Urinary bladder (tissue), 4 donors: ENCODE data around the gene FOXJ2. TPM values are rescaled to one million over a fixed set of nuclear protein-coding genes. Genes with fewer than 3 reads are reported as not detected.
"Not testable (repeated sequence)": the region's sequence is repeated elsewhere in the genome, so short reads cannot be mapped to it uniquely, and the experiment has no call there.

ENCODE experiments used
- DNase-seq: peaks from one replicate; pipeline ENCODE4 v3.0.0-alpha.2; 2015; ENCODE audit errors: extremely low spot score
- H3K27ac ChIP-seq: one replicate; pipeline ENCODE4 v1.5.1; 2013; ENCODE audit warnings: low read depth, mild to moderate bottlenecking, moderate library complexity
- H3K36me3 ChIP-seq: one replicate; pipeline ENCODE4 v1.6.1; 2013; ENCODE audit warnings: mild to moderate bottlenecking, moderate library complexity; ENCODE audit not compliant: insufficient read depth
- H3K4me1 ChIP-seq: one replicate; pipeline ENCODE4 v1.6.1; 2013; ENCODE audit warnings: mild to moderate bottlenecking, moderate library complexity; ENCODE audit not compliant: insufficient read depth
- H3K4me3 ChIP-seq: one replicate; pipeline ENCODE4 v1.5.1; 2013; ENCODE audit warnings: low read depth, low read length
- WGBS: extraction: QIAGEN DNeasy Blood & Tissue Kit; methylation state at CpG from one replicate; pipeline ENCODE4 v1.1.7; 2013; 5-methylcytosine and 5-hydroxymethylcytosine counted together
- polyA plus RNA-seq: library from polyadenylated mRNA; stranded (reverse); fragments of 200-250 nt; gene quantifications from one replicate; pipeline ENCODE4 v1.2.3, GENCODE V29; 2013
- total RNA-seq: library from RNA; depleted of rRNA; stranded (reverse); fragments of >200 nt; gene quantifications from one replicate; pipeline ENCODE4 v1.2.3, GENCODE V29; 2014
- donor health status: healthy with polysubstance abuse.
- donor health status: healthy.

Gene FOXJ2
- 11.2 TPM for total RNA-seq
- 21.5 TPM for polyA plus RNA-seq

DNA sequence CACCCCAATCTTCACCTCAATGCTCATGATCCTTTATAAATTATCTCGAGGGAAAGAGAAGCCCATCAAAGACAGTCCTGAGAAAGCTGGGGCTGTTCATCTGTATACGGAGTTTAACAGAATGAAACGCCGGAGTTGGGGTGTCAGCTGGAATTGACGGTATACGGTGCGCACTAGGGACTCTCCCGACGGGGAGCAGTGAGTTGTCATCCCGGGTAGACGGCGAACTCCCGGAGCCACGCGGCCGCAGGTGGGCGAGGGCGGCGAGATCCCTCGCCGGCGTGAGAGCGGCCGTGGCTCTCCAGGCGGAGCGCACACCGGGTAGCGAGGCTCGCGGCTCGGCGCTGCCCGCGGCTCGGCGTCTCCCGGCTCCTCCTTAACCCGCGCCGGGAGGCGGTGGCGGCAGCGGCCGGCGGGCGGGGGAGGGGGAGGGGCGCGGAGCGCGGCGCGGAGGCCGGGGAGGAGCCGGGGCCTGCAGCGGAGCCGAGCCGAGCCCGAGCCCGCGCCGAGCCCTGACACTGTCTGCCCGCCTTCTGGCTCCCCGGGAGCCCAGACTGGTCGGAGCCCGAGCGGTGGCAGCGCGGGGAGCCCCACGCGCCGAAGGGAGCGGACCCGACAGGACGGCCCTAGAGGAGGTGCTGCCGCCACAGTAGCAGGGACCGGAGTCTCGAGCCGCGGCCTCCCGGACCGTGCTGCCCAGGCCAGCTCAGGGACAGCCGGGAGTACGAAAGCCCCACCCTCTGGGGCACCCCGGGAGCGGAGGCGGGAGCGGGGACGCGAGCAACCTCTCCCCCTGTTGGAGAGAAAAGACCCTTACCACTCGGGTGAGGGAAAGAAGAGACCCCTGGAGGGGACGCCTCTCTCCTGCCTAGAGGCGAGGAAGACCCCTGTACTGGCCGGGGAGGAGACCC is at the start of gene FOXJ2:
Gene FOXJ2 (plus strand): TSS at position 475 of the 911 bp plus-strand sequence. CDS start 7,117 bp downstream, outside the sequence.
- H3K4me3 ChIP-seq = peak within 1 kb of the TSS; percentile 78
- WGBS = under 1% methylated on average over 85 of the region's 93 CpGs
- no peaks in the 10 kb centered on the region for H3K36me3 ChIP-seq
- no peaks in the 10 kb centered on the region for H3K4me1 ChIP-seq
- peak within 1 kb of the TSS; percentile 92 for H3K27ac ChIP-seq
- DNase-seq = peak; percentile 18

DNA sequence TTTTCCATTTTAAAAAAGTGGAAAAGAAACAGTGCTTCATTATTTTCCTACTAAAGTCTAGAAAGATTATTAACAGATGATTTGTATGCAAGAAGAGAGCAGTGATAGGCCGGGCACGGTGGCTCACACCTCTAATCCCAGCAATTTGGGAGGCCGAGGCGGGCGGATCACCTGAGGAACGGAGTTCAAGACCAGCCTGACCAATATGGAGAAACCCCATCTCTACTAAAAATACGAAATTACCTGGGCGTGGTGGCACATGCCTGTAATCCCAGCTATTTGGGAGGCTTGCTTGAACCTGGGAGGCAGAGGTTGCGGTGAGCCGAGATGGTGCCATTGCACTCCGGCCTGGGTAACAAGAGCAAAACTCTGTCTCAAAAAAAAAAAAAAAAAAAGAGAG is 49.5 kb upstream of the FOXJ2 start:
- not testable (repeated sequence) for H3K4me3 ChIP-seq, H3K36me3 ChIP-seq, H3K27ac ChIP-seq, DNase-seq, H3K4me1 ChIP-seq
- WGBS = 93% methylated on average over 11 of the region's 11 CpGs

DNA sequence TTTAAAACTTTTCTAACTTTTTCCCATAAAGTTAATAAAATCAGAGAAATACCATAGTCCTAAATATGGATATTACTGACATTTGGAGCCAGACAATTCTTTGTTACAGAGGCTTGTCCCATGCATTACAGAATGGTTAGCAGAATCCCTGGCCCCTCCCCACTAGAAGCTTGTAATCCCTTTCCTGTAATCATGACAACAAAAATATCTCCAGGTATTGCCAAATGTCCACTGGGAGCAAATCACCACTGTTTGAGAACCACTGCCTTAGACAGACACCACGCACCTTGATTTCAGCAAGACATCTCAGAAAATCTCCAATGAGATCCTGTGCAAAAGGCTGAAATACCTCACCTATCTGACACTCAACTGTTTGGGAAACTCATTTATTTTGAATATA is 49.1 kb upstream of the FOXJ2 start:
- WGBS = 93% methylated on average over 1 of the region's 1 CpG
- H3K4me1 ChIP-seq, H3K27ac ChIP-seq, DNase-seq, H3K36me3 ChIP-seq, H3K4me3 ChIP-seq: not testable (repeated sequence)

DNA sequence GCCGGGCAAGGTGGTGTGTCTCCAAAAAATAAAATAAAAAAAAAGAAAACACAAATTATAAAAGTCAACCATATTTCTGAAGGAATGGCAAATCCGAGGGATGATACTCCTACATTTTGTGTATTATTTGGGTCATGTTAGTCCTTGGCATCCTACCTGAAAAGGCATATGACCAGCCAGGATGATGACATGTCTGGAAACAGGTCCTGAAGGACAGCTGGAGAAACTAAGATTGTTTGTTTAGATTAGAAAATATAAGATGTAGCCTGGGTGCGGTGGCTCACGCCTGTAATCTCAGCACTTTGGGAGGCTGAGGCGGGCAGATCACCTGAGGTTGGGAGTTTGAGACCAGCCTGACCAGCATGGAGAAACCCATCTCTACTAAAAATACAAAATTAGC is 47.6 kb upstream of the FOXJ2 start:
- DNase-seq = no peak
- H3K27ac ChIP-seq = no peak overlapping the region
- WGBS = 89% methylated on average over 5 of the region's 5 CpGs
- H3K4me3 ChIP-seq = no peak overlapping the region
- H3K36me3 ChIP-seq = no peaks in the 10 kb centered on the region
- no peaks in the 10 kb centered on the region for H3K4me1 ChIP-seq

DNA sequence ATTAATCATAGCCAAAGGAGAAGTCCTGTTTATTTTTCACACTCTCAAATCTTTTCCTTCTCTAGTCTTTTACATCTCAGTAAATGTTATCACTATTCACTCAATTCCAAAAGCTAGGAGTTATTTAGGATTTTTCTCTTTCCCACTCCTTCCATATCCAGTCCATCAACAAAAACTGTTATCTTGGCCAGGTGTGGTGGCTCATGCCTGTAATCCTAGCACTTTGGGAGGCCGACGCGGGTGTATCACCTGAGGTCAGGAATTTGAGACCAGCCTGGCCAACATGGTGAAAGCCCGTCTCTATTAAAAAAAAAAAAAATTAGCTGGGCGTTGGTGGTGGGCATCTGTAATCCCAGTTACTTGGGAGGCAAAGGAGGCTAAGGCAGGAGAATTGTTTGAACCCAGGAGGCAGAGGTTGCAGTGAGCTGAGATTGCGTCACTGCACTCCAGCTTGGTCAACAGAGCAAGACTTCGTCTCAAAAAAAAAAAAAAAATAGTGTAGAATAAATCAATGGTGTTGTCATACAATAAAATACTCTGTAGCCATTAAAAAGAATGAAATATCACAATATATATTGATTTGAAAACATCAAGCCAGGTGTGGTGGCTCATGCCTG is 46.6 kb upstream of the FOXJ2 start:
- no peaks in the 10 kb centered on the region for H3K36me3 ChIP-seq
- 88% methylated on average over 7 of the region's 7 CpGs for WGBS
- DNase-seq = no peak
- no peak overlapping the region for H3K4me3 ChIP-seq
- H3K27ac ChIP-seq = no peak overlapping the region
- H3K4me1 ChIP-seq = no peaks in the 10 kb centered on the region

DNA sequence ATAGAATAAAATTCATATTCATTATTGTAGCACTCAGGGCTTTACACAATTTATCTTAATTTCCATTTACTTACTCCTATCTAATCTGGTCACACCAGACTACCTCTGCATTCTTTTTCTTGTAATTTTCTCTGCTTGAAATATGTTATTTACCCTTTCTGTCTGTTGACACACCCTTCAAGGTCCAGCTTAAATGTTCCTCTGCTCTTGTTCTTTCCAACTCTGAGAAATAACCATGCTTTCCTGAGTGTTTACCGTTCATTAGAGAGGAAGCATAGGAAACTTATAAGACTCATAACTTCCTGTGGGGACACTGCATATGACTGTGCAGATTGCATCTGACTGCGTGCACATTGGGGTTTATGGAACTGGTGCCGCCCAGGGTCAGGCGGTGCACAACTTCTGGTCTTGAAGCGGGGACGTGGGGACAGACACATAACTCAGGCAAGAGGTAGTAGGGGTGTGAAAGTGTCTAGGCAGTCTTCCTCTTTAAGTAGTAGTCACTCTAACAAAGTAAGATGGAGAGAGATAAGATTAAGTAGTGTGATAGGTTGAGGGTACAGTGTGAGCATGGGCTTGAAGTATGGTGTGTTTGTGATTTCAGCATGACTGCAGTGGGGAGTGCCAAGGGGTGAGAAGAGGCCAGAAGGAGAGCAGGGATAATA is 42.6 kb upstream of the FOXJ2 start:
- no peak overlapping the region for H3K27ac ChIP-seq
- H3K4me1 ChIP-seq = no peaks in the 10 kb centered on the region
- H3K4me3 ChIP-seq = no peak overlapping the region
- DNase-seq = peak; percentile 21
- no peaks in the 10 kb centered on the region for H3K36me3 ChIP-seq
- WGBS = 50% methylated on average over 6 of the region's 6 CpGs

DNA sequence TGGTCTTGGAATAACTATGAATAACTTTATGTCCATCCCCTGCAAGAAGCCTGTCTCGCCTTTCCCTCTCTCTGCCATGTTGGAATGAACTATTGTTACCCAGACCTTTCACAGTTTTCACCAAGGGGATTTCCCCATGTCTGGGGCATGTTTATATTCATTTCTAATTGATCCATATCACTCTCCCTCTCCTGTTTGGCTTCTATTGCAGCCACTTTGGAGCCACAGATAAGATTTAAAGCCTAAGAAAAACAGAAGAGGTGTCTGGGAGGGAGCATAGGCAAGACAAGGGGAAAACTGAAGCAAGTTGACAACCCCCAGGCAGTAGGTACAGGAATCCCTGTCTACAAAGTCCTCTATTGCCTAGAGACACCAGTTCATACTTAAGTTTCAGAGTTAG is 41.0 kb upstream of the FOXJ2 start:
- H3K4me1 ChIP-seq = no peaks in the 10 kb centered on the region
- no peak for DNase-seq
- no peaks in the 10 kb centered on the region for H3K36me3 ChIP-seq
- 86% methylated on average over 1 of the region's 1 CpG for WGBS
- no peak overlapping the region for H3K27ac ChIP-seq
- no peak overlapping the region for H3K4me3 ChIP-seq

DNA sequence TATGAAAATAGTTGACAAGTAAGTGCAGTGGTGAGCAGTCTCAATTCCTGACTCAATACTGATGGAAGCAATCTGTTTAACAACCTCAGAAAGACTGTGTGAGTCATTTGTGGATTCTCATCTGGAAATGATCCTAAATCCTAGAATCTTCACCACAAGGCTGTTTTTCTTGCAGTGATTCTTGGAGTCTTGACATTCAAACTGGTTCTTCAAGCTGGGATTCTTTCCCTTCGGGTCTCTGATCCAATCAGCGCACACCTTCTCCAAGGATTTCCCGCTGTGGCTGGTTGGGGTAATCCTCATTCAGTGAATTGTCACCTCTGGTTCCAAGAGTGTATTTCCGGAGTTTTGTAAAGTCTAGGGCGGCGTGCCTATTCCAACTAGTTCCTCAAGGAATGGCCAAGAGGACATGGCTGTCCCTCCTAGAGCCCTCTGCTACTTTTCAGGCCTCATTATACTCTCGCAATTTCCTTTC is 37.7 kb upstream of the FOXJ2 start:
- no peak overlapping the region for H3K4me3 ChIP-seq
- no peaks in the 10 kb centered on the region for H3K36me3 ChIP-seq
- H3K27ac ChIP-seq = no peak overlapping the region
- WGBS = 58% methylated on average over 7 of the region's 7 CpGs
- no peak for DNase-seq
- H3K4me1 ChIP-seq = no peaks in the 10 kb centered on the region

DNA sequence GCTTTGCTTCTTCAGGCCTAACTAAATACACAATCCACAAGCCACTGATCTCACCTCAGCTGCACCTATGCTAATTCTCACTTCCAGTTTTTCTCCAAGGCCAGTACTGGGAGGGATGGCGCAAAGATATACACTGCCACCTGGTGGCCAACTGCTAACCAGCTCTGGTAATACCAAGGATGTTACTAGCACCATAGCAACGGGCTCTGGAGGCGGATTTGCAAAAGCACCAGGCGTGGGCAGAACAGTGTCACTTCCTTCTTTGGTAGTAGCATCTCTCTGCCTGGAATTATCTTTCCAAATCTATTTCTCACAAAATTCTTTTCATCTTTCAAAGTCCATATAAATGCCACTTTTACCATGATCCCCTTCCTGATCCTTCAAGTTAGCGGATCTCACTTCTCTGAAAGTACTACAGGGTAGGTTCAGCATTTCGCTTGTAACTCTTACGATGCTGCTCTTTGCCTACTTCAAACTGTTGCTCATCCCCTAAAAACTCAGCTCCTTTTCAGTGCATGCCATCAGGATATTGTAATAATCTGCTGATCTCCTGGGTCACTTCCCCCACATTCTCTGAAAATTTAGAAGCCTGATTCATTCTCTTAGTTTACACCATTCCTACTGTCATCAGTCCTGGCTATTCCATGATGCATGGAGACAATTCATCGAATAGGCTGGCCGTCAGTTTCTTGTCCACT is 37.1 kb upstream of the FOXJ2 start:
- H3K36me3 ChIP-seq = no peaks in the 10 kb centered on the region
- H3K27ac ChIP-seq = peak overlapping the region; percentile 5
- no peak overlapping the region for H3K4me3 ChIP-seq
- peak; percentile 75 for DNase-seq
- no peaks in the 10 kb centered on the region for H3K4me1 ChIP-seq
- 32% methylated on average over 9 of the region's 9 CpGs for WGBS

DNA sequence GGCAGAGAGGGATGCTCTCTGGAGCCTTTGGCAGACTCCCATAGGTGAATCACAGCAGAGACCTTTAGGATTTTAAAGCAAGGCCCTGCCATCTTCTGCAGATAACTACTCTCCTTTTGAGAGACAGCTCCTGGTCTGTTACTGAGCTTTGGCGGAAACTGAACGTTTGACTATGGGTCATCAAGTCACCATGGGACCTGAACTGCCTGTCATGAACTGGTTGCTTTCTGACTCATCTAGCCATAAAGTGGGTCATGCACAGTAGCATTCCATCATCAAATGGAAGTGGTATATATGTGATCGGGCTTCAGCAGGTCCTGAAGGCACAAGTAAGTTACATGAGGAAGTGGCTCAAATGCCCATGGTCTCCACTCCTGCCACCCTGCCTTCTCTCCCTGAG is 31.7 kb upstream of the FOXJ2 start:
- not testable (repeated sequence) for DNase-seq, H3K36me3 ChIP-seq, H3K27ac ChIP-seq, H3K4me3 ChIP-seq, H3K4me1 ChIP-seq
- WGBS = 81% methylated on average over 3 of the region's 3 CpGs

DNA sequence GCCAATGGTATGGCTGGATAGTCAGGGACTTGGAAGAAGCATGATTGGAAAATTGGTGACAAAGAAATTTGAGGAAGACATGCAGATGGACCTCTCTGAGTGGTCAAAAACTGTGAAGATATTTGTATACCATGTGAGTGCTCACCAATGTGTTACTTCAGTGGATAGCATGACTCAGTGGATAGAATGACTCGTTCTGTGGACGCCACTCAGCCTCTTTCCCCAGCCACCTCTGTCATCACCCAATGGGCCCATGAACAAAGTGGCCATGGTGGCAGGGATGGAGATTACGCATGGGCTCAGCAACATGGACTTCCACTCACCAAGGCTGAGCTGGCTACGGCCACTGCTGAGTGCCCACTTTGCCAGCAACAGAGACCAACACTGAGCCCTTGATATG is 31.0 kb upstream of the FOXJ2 start:
- not testable (repeated sequence) for H3K4me3 ChIP-seq, DNase-seq, H3K27ac ChIP-seq, H3K4me1 ChIP-seq, H3K36me3 ChIP-seq
- 91% methylated on average over 4 of the region's 4 CpGs for WGBS

DNA sequence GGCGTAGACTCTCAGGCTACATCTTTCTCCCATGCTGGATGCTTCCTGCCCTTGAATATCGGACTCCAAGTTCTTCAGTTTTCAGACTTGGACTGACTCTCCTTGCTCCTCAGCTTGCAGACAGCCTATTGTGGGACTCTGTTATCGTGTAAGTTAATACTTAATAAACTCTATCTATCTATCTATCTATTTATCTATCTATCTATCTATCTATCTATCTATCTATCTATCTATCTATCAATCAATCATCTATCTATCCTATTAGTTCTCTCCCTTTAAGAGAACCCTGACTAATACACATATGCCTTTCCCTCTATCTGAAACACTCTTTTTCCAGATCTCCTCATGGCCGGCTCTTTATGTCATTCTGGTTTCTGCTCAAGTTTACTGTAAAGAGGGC is 27.6 kb upstream of the FOXJ2 start:
- not testable (repeated sequence) for H3K4me3 ChIP-seq, H3K36me3 ChIP-seq, DNase-seq, H3K27ac ChIP-seq, H3K4me1 ChIP-seq
- 88% methylated on average over 4 of the region's 4 CpGs for WGBS

DNA sequence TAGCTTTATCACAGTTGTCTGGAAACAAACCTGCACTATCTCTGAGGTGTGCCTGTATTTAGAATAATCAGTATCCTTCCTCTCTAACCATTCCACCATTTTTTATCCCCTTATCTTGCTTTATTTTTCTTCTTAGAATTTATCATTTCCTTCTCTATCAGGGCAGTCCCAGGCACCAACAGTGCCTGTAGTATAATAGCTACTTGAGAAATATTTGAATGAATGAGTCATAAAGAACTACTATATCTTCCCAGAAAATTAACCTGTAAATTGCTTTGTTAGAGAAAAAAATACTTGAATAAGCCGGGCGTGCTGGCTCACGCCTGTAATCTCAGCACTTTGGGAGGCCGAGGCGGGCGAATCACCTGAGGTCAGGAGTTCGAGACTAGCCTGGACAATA is 21.2 kb upstream of the FOXJ2 start:
- H3K4me3 ChIP-seq = no peak overlapping the region
- H3K4me1 ChIP-seq = no peaks in the 10 kb centered on the region
- H3K27ac ChIP-seq = no peak overlapping the region
- 79% methylated on average over 7 of the region's 7 CpGs for WGBS
- DNase-seq = no peak
- no peaks in the 10 kb centered on the region for H3K36me3 ChIP-seq
